HCT116 (cell line): Measurements from ENCODE around the gene SCARF2. TPM values are rescaled to one million over a fixed set of nuclear protein-coding genes. Genes with fewer than 3 reads are reported as not detected.

Source experiments
- ATAC-seq: fragments of 200-7000 bp; cut with Tn5 transposase; 2 replicates; pipeline ENCODE4 v1.9.1; 2020; ENCODE audit warnings: mild to moderate bottlenecking, moderate library complexity
- BruUV-seq: library from RNA; stranded (reverse); fragments of 400-500 nt; replicated peaks from 2 replicates; lab custom pipeline; 2021; lab: Mats Ljungman, UMichigan
- CTCF ChIA-PET: fragments of 300-600 bp; sonication (Branson Sonifier 250); formaldehyde crosslinking; loops from one replicate; lab custom pipeline; 2021; ENCODE audit warnings: antibody characterized with exemption; lab: Charles Lee
- POLR2A ChIA-PET: fragments of 300-600, 350-600 bp; sonication (Branson Sonifier 250); formaldehyde crosslinking; loops from one replicate; lab custom pipeline; 2021; ENCODE audit warnings: antibody characterized with exemption; lab: Charles Lee
- RAD21 ChIA-PET, 2 experiments: fragments of 300-600 bp; sonication (Branson Sonifier 250); formaldehyde crosslinking; loops; one replicate each; lab custom pipeline; 2023; ENCODE audit warnings: low total read pairs in 2 of 2; ENCODE audit not compliant: uncharacterized antibody in 2 of 2, unreplicated experiment in 2 of 2, low non-redundant PET in 1 of 2; lab: Charles Lee
- DNase-seq: peaks from one replicate; pipeline ENCODE4 v3.0.0-alpha.2; 2010; ENCODE audit warnings: low read depth, low spot score
- H2AFZ ChIP-seq: fragments of 200-600 bp; shearing (Covaris generic), sonication (generic); 2 replicates; pipeline ENCODE4 v1.6.1; 2017; ENCODE audit warnings: low read depth, mixed run types, mixed read lengths, antibody characterized with exemption, low read length; ENCODE audit not compliant: poor library complexity, severe bottlenecking
- H3K27ac ChIP-seq: 2 replicates; pipeline ENCODE4 v1.5.1; 2012; ENCODE audit warnings: low read depth, low read length
- H3K27me3 ChIP-seq: fragments of 200-600 bp; sonication (generic); 2 replicates; pipeline ENCODE4 v1.6.1; 2016; ENCODE audit warnings: mixed run types, low read length, mixed read lengths; ENCODE audit not compliant: insufficient read depth
- H3K36me3 ChIP-seq, 2 experiments: fragments of 200-500 bp in 1 of 2; fragments of 200-600 bp in 1 of 2; sonication (Bioruptor generic) in 1 of 2; sonication (generic) in 1 of 2; 2 replicates each; pipeline versions ENCODE4 v1.5.1 to v1.6.1; 2014 to 2016; ENCODE audit warnings: low read length in 2 of 2, inconsistent platforms in 1 of 2, mixed read lengths in 1 of 2, mixed run types in 1 of 2; ENCODE audit not compliant: insufficient read depth in 2 of 2, control insufficient read depth in 1 of 2
- H3K4me1 ChIP-seq, 2 experiments: fragments of 200-600 bp in 1 of 2; sonication (generic) in 1 of 2; 2 replicates each; pipeline versions ENCODE4 v1.5.1 to v1.6.1; 2012 to 2017; ENCODE audit warnings: low read length in 2 of 2, inconsistent platforms in 1 of 2, mild to moderate bottlenecking in 1 of 2, mixed read lengths in 1 of 2, mixed run types in 1 of 2, moderate library complexity in 1 of 2; ENCODE audit not compliant: insufficient read depth in 2 of 2, control insufficient read depth in 1 of 2
- H3K4me2 ChIP-seq: fragments of 200-600 bp; sonication (generic); 2 replicates; pipeline ENCODE4 v1.6.1; 2017; ENCODE audit warnings: mixed run types, low read length, mixed read lengths
- H3K4me3 ChIP-seq, 2 experiments: fragments of 200-600 bp in 1 of 2; sonication (generic) in 1 of 2; replicated peaks in 1 of 2; 2 replicates each; pipeline ENCODE4 v1.5.1; 2011 to 2016; ENCODE audit warnings: low read length in 2 of 2, control low read depth in 1 of 2, low read depth in 1 of 2, mild to moderate bottlenecking in 1 of 2, mixed read lengths in 1 of 2, mixed run types in 1 of 2
- H3K79me2 ChIP-seq: fragments of 200-600 bp; sonication (generic); 2 replicates; pipeline ENCODE4 v1.6.1; 2017; ENCODE audit warnings: mild to moderate bottlenecking, mixed run types, low read length, moderate library complexity, mixed read lengths; ENCODE audit not compliant: insufficient read depth
- H3K9ac ChIP-seq: fragments of 200-600 bp; sonication (generic); 2 replicates; pipeline ENCODE4 v1.6.1; 2016; ENCODE audit warnings: low read length, mixed read lengths
- H3K9me2 ChIP-seq: fragments of 200-600 bp; sonication (generic), shearing (Covaris generic); 2 replicates; pipeline ENCODE4 v1.6.1; 2017; ENCODE audit warnings: mixed run types, mild to moderate bottlenecking, moderate library complexity; ENCODE audit not compliant: insufficient read depth
- H3K9me3 ChIP-seq, 2 experiments: fragments of 200-500 bp in 1 of 2; fragments of 200-600 bp in 1 of 2; sonication (Bioruptor generic) in 1 of 2; sonication (generic) in 1 of 2; 2 replicates each; pipeline ENCODE4 v1.6.1; 2014 to 2017; ENCODE audit warnings: low read length in 2 of 2, mixed read lengths in 2 of 2, inconsistent platforms in 1 of 2, low read depth in 1 of 2, mild to moderate bottlenecking in 1 of 2, mixed run types in 1 of 2, moderate library complexity in 1 of 2; ENCODE audit not compliant: control insufficient read depth in 1 of 2, insufficient read depth in 1 of 2
- H4K20me1 ChIP-seq: fragments of 200-600 bp; sonication (generic), shearing (Covaris generic); 2 replicates; pipeline ENCODE4 v1.6.1; 2017; ENCODE audit warnings: mixed run types, mild to moderate bottlenecking, moderate library complexity; ENCODE audit not compliant: insufficient read depth
- ATF3 ChIP-seq: IDR thresholded peaks from 2 replicates; pipeline ENCODE4 v1.6.1; 2012
- CEBPB ChIP-seq: IDR thresholded peaks from 2 replicates; pipeline ENCODE4 v1.6.1; 2012; ENCODE audit warnings: low read depth
- EGR1 ChIP-seq: IDR thresholded peaks from 2 replicates; pipeline ENCODE4 v1.6.1; 2012; ENCODE audit warnings: low read depth
- ELF1 ChIP-seq: IDR thresholded peaks from 2 replicates; pipeline ENCODE4 v1.6.1; 2012; ENCODE audit warnings: low read depth, borderline replicate concordance
- EZH2 ChIP-seq: fragments of 200-600 bp; sonication (generic); IDR thresholded peaks from 2 replicates; pipeline ENCODE4 v1.6.1; 2017; ENCODE audit warnings: antibody characterized with exemption, mixed run types
- EZH2phosphoT487 ChIP-seq: fragments of 200-600 bp; IDR thresholded peaks from 2 replicates; pipeline ENCODE4 v1.6.1; 2018; ENCODE audit warnings: antibody characterized with exemption, borderline replicate concordance
- FOSL1 ChIP-seq: IDR thresholded peaks from 2 replicates; pipeline ENCODE4 v1.6.1; 2012; ENCODE audit warnings: low read depth
- MAX ChIP-seq: IDR thresholded peaks from 2 replicates; pipeline ENCODE4 v1.6.1; 2012
- POLR2A ChIP-seq: IDR thresholded peaks from 2 replicates; pipeline ENCODE4 v1.7.0; 2011; ENCODE audit warnings: borderline replicate concordance; ENCODE audit not compliant: insufficient read depth, insufficient read length; ENCODE audit errors: extremely low read depth
- RAD21 ChIP-seq: IDR thresholded peaks from 2 replicates; pipeline ENCODE4 v1.6.1; 2012; ENCODE audit warnings: low read depth, mild to moderate bottlenecking
- SIN3A ChIP-seq: IDR thresholded peaks from 2 replicates; pipeline ENCODE4 v1.6.1; 2012; ENCODE audit warnings: low read depth
- SP1 ChIP-seq: IDR thresholded peaks from 2 replicates; pipeline ENCODE4 v1.6.1; 2012; ENCODE audit warnings: low read depth
- SRF ChIP-seq: IDR thresholded peaks from 2 replicates; pipeline ENCODE4 v1.6.1; 2012; ENCODE audit warnings: low read depth
- YY1 ChIP-seq: IDR thresholded peaks from 2 replicates; pipeline ENCODE4 v1.6.1; 2011; ENCODE audit warnings: low read length, low read depth, moderate library complexity, mild to moderate bottlenecking; ENCODE audit not compliant: insufficient replicate concordance; ENCODE audit errors: extremely low read depth
- ZFX ChIP-seq: fragments of 450-650 bp; IDR thresholded peaks from 2 replicates; pipeline ENCODE4 v1.6.1; 2017
- ZNF274 ChIP-seq: fragments of 200-500 bp; sonication (Bioruptor generic); IDR thresholded peaks from 2 replicates; pipeline ENCODE4 v1.6.1; 2014; ENCODE audit warnings: mild to moderate bottlenecking, low read depth, low read length, inconsistent platforms
- intact Hi-C: fragments of 100-400 bp; cut with micrococcal nuclease; formaldehyde crosslinking; loops from 2 replicates; pipeline ENCODE4 v1.10.0; 2022
- total RNA-seq: library from RNA; stranded (reverse); gene quantifications from one replicate; pipeline ENCODE4 v1.2.1, GENCODE V29; 2021; ENCODE audit not compliant: unreplicated experiment
- TF ChIP-seq, protein P1 (sequence below), 3 experiments: fragments of 200-600 bp in 1 of 3; sonication (generic) in 1 of 3; IDR thresholded peaks in 2 of 3; conservative IDR thresholded peaks in 1 of 3; 2 replicates each; pipeline ENCODE4 v1.5.1; 2012 to 2017; ENCODE audit warnings: low read depth in 2 of 3, low read length in 2 of 3, antibody characterized with exemption in 1 of 3, borderline replicate concordance in 1 of 3, control low read depth in 1 of 3, mild to moderate bottlenecking in 1 of 3, mixed read lengths in 1 of 3, mixed run types in 1 of 3, moderate library complexity in 1 of 3; ENCODE audit not compliant: insufficient read depth in 1 of 3

The SCARF2 gene
- total RNA-seq, 1 experiment from 2014 or later = 2.5 TPM

DNA sequence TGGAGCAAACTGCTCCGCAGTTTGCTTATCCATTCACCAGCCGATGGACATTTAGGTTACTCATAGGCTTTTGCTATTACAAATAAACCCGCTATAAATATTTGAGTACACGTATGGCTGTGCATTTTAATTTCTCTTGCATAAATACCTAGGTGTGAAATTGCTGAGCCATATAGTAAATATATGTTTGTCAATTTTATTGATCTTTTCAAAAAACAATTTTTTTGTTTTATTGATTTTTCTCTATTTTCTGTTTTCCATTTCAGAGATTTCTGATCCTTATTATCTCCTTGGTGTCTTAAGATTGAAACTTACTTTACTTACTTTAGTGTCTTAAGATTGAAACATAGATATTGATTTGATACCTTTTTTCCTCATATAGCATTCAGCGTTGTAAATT lies 39.2 kb downstream of the SCARF2 start:
- RAD21 ChIA-PET = no interaction called here
- ATAC-seq = no peak
- H3K4me1 ChIP-seq = peaks cover 7 to 16% of the 10 kb centered on the region in 2 experiments
- H3K27ac ChIP-seq = no peak overlapping the region
- H3K9me2 ChIP-seq = no peaks in the 10 kb centered on the region
- BruUV-seq = no TSS peak
- H3K9ac ChIP-seq = no peak overlapping the region
- no peak overlapping the region for H3K4me3 ChIP-seq
- H3K4me2 ChIP-seq = no peak overlapping the region
- H3K9me3 ChIP-seq = no peaks in the 10 kb centered on the region
- DNase-seq = no peak
- no peaks in the 10 kb centered on the region for H4K20me1 ChIP-seq
- H3K27me3 ChIP-seq = no peaks in the 10 kb centered on the region
- H3K79me2 ChIP-seq = peaks cover 7% of the 10 kb centered on the region; the same call in 1 of the 2 replicates
- CTCF ChIA-PET = interaction anchor here (0.7 kb wide), 1 partner anchor 317 kb away, joined by 3 read pairs; no protein-coding TSS in a partner anchor
- intact Hi-C loops = no loop called here
- H3K36me3 ChIP-seq = peaks cover 0 to 1% of the 10 kb centered on the region in 2 experiments; a peak in 2 of 4 replicates
- no peak overlapping the region for H2AFZ ChIP-seq
- TF ChIP-seq ZFX (no peak), RAD21 (no peak), YY1 (no peak), CEBPB (no peak), SIN3A (no peak), EZH2 (no peak), POLR2A (no peak), EZH2phosphoT487 (no peak)
- POLR2A ChIA-PET = no interaction called here

GRCh38 chr22:20397498-20397897 lies 40.1 kb downstream of the SCARF2 start:
- Histone ChIP-seq H3K4me3 (no peak overlapping the region), H3K4me2 (no peak overlapping the region), H4K20me1 (no peaks in the 10 kb centered on the region), H3K27me3 (no peaks in the 10 kb centered on the region), H3K4me1 (peaks cover 9 to 22% of the 10 kb centered on the region in 2 experiments), H3K9ac (no peak overlapping the region), H3K9me2 (no peaks in the 10 kb centered on the region), H3K79me2 (peaks cover 7% of the 10 kb centered on the region; the same call in 1 of the 2 replicates), H2AFZ (no peak overlapping the region), H3K9me3 (no peaks in the 10 kb centered on the region), H3K27ac (no peak overlapping the region), H3K36me3 (no peaks in the 10 kb centered on the region; a peak in 2 of 4 replicates)
- RAD21 ChIA-PET = no interaction called here
- no peak for TF ChIP-seq EZH2phosphoT487
- no peak for TF ChIP-seq ZFX
- no peak for TF ChIP-seq SRF
- TF ChIP-seq ELF1 = no peak
- TF ChIP-seq EGR1 = no peak
- TF ChIP-seq, protein P1, sequence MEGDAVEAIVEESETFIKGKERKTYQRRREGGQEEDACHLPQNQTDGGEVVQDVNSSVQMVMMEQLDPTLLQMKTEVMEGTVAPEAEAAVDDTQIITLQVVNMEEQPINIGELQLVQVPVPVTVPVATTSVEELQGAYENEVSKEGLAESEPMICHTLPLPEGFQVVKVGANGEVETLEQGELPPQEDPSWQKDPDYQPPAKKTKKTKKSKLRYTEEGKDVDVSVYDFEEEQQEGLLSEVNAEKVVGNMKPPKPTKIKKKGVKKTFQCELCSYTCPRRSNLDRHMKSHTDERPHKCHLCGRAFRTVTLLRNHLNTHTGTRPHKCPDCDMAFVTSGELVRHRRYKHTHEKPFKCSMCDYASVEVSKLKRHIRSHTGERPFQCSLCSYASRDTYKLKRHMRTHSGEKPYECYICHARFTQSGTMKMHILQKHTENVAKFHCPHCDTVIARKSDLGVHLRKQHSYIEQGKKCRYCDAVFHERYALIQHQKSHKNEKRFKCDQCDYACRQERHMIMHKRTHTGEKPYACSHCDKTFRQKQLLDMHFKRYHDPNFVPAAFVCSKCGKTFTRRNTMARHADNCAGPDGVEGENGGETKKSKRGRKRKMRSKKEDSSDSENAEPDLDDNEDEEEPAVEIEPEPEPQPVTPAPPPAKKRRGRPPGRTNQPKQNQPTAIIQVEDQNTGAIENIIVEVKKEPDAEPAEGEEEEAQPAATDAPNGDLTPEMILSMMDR (IDR thresholded peaks at IDR 0.05 in 2 of 3, conservative IDR thresholded peaks at IDR 0.05 in 1 of 3; ENCODE audit: borderline replicate concordance in 1 of 3, insufficient read depth in 1 of 3, low read depth in 2 of 3, low read length in 2 of 3) = no peak
- TF ChIP-seq EZH2 = no peak
- TF ChIP-seq RAD21 = no peak
- TF ChIP-seq ZNF274 = no peak
- no peak for TF ChIP-seq FOSL1
- no peak for TF ChIP-seq SP1
- no peak for TF ChIP-seq MAX
- TF ChIP-seq SIN3A = no peak
- no peak for TF ChIP-seq ATF3
- BruUV-seq = no TSS peak
- POLR2A ChIA-PET = interaction anchor here (0.6 kb wide), 1 partner anchor 21 kb away, joined by 3 read pairs; no protein-coding TSS in a partner anchor
- CTCF ChIA-PET = no interaction called here
- intact Hi-C loops = no loop called here
- DNase-seq (no peak), ATAC-seq (no peak)
